ENCODE results near the gene SPON1. TPM values are rescaled to one million over a fixed set of nuclear protein-coding genes. Genes with fewer than 3 reads are reported as not detected.
"Not testable (repeated sequence)": the region's sequence is repeated elsewhere in the genome, so short reads cannot be mapped to it uniquely, and the experiment has no call there.

The SPON1 gene
- total and polyA plus RNA-seq, 8 donors: 0.83 to 17.5 (median 1.7) TPM

DNA sequence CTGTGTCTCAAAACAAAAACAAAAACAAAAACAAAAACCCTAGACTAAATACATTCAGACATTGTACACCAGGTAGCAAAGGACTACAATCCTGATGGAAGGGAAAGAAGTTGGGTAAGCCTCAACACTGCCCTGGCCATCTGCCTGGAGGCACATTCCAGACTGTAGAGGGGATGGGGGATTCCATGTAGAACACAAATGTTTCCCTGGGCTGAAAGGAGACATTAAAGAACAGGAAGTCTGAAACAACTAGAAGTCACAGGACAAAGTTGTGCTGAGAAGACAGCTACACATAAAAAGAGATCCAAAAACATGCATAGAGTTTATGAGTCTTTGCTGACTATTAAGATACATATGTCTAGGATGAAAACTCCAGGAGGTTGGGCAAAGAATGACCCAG lies 312.6 kb downstream of the SPON1 start:
- ATAC-seq: no peak
- intact Hi-C loops (cut with DNase I): no loop called here
- DNase-seq: no peak
- Histone ChIP-seq H3K4me3 (no peak overlapping the region), H3K27me3 (no peaks in the 10 kb centered on the region), H3K27ac (no peak overlapping the region), H3K36me3 (peaks cover 0 to 10% (median 0%) of the 10 kb centered on the region in 3 donors), H3K4me1 (no peaks in the 10 kb centered on the region), H3K9me3 (no peaks in the 10 kb centered on the region)
- TF ChIP-seq, protein P1, sequence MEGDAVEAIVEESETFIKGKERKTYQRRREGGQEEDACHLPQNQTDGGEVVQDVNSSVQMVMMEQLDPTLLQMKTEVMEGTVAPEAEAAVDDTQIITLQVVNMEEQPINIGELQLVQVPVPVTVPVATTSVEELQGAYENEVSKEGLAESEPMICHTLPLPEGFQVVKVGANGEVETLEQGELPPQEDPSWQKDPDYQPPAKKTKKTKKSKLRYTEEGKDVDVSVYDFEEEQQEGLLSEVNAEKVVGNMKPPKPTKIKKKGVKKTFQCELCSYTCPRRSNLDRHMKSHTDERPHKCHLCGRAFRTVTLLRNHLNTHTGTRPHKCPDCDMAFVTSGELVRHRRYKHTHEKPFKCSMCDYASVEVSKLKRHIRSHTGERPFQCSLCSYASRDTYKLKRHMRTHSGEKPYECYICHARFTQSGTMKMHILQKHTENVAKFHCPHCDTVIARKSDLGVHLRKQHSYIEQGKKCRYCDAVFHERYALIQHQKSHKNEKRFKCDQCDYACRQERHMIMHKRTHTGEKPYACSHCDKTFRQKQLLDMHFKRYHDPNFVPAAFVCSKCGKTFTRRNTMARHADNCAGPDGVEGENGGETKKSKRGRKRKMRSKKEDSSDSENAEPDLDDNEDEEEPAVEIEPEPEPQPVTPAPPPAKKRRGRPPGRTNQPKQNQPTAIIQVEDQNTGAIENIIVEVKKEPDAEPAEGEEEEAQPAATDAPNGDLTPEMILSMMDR (IDR thresholded peaks at IDR 0.05): no peak
- no peak for FAIRE-seq

DNA sequence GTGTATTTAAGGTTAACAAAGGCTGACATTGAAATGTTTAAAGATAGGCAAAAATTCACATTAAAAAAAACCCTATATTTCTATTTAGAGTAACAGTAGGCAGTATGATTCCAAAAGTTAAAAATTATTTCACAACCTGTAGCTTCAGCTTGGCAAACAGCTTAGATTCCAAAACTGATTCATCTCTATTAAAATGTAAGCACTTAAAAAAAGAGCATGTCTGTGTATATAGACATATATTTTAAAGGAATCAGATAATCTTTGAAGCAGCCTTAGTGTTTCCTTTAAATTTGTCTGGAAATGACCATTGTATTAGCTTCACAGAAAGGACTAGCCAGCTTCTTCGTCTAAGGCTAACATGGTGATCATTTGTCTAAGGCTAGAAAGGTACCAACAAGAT lies 316.3 kb downstream of the SPON1 start:
- no CpG with 5 or more reads among the region's 1 CpG for WGBS, 2 donors
- FAIRE-seq; H3K4me3 ChIP-seq; DNase-seq; H3K27me3 ChIP-seq; ATAC-seq; intact Hi-C loops (cut with DNase I); H3K9me3 ChIP-seq; H3K27ac ChIP-seq; H3K4me1 ChIP-seq: not testable (repeated sequence)
- H3K36me3 ChIP-seq: peaks cover 0 to 14% (median 0%) of the 10 kb centered on the region in 3 donors

DNA sequence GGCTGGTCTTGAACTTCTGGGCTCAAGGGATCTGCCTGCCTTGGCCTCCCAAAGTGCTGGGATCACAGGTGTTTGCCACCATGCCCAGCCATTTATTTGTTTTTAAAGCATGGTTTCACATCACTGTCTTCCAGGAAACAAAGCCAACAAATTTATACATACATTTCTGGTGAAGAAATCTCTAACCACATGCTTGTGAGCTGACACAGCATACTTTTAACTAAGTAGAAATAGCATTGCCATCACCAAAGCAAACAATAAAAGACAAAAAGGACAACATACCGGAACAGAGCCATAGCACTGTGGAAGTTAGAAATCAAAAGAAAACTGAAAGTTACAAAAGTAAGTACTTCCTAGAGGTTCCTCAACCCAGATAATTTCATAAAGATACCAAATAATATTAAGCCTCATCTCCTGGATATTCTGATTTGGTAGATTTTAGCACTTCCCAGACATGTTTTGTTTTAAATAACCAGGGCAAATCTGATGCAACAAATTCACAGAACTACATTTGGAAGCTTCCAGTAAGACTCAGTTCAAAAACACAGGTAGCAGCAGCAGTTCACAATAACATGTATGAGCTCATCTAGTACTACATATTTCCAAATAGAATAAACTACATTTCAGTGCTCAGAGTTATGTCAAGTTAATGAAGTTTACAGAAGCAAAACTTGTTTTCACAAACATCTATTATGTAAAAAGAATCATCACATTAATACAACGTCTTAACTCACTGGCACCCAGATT lies 325.8 kb downstream of the SPON1 start:
- 60 to 91% methylated on average over 2 of the region's 2 CpGs for WGBS, 2 donors
- no peaks in the 10 kb centered on the region for H3K36me3 ChIP-seq
- FAIRE-seq (no peak), DNase-seq (no peak), ATAC-seq (peak in 3 of 4 donors; percentile 18 to 72 (median 65))
- TF ChIP-seq, protein P1 (IDR thresholded peaks at IDR 0.05): no peak
- peak overlapping the region in 1 of 4 donors; percentile 13 for H3K27ac ChIP-seq
- no peak overlapping the region for H3K4me3 ChIP-seq
- H3K9me3 ChIP-seq: no peaks in the 10 kb centered on the region
- no peaks in the 10 kb centered on the region for H3K4me1 ChIP-seq
- H3K27me3 ChIP-seq: no peaks in the 10 kb centered on the region
- intact Hi-C loops (cut with DNase I): no loop called here

DNA sequence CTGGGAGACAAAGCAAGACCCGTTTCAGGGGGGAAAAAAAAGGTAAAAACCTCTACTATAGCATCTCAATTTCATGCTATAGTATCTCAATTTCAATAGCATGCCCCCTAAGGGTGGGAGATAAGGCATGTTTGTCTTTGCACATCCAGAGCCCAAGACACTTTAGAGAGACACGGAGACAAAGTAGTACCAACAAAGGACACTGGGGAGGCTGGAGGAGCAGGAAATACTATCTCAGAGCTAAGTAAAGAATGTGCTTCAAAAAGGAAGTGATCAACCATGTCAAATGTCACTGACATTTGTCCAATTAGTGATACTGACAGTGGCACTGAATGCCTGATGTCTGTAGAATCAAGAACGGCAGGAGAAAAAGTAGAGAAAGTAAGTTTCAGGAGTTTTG lies 327.9 kb downstream of the SPON1 start:
- intact Hi-C loops (cut with DNase I): no loop called here
- H3K4me3 ChIP-seq: no peak overlapping the region
- 92 to 97% methylated on average over 3 of the region's 3 CpGs for WGBS, 2 donors
- no peak for ATAC-seq
- no peaks in the 10 kb centered on the region for H3K9me3 ChIP-seq
- H3K27me3 ChIP-seq: no peaks in the 10 kb centered on the region
- no peaks in the 10 kb centered on the region for H3K4me1 ChIP-seq
- no peaks in the 10 kb centered on the region for H3K36me3 ChIP-seq
- no peak for DNase-seq
- no peak for FAIRE-seq
- no peak overlapping the region for H3K27ac ChIP-seq
- TF ChIP-seq, protein P1 (IDR thresholded peaks at IDR 0.05): no peak

DNA sequence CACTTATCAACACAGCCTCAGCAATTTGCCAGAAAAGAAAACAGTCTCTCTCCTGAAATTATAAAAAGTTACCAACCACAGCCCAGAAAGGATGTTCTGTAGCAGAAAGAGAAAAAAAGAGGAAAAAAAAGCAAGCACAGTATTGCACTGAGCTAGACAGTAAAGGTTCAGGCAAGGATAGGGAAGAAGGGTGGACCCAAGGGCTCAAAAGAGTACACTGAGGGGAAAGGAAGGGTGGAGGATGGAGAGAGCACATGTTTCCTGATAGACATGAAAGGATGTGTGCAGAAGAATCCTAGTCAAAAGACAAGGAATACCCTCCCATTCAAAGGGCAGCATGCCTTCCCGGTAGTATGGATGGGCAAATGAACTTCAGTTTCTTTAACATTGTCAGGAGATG lies 337.4 kb downstream of the SPON1 start:
- Histone ChIP-seq H3K4me3 (no peak overlapping the region), H3K36me3 (no peaks in the 10 kb centered on the region), H3K27me3 (no peaks in the 10 kb centered on the region), H3K27ac (no peak overlapping the region), H3K4me1 (peaks cover 0 to 3% (median 0%) of the 10 kb centered on the region in 3 donors), H3K9me3 (no peaks in the 10 kb centered on the region)
- ATAC-seq: peak in 1 of 4 donors; percentile 16
- TF ChIP-seq, protein P1 (IDR thresholded peaks at IDR 0.05): no peak
- intact Hi-C loops (cut with DNase I): loop anchor here in 2 of 3 donors (5.0 to 10.0 kb wide), 2 partner anchors 145 to 152 kb away; no protein-coding TSS in a partner anchor
- DNase-seq: no peak
- FAIRE-seq: no peak
- 74 to 76% methylated on average over 1 of the region's 1 CpG for WGBS, 2 donors

All from pancreas (tissue), 10 donors.